ENCODE results near the gene PDAP1. TPM values are rescaled to one million over a fixed set of nuclear protein-coding genes. Genes with fewer than 3 reads are reported as not detected.

Gene PDAP1
- total RNA-seq, 1 experiment from 2014 or later = 180 TPM

- intact Hi-C loops (cut with micrococcal nuclease; ENCODE audit: unreplicated experiment) = no loop called here
These were observed 16.4 kb downstream of the PDAP1 start for GRCh38 chr7:99392046-99392445.

GRCh38 chr7:99390941-99391602 lies 17.3 kb downstream of the PDAP1 start:
- Histone ChIP-seq H3F3A (ENCODE audit: insufficient read depth, low read depth) (peaks cover 29% of the 10 kb centered on the region), H3K79me2 (ENCODE audit: low read depth) (no peaks in the 10 kb centered on the region), H3K4me1 (replicated peaks; ENCODE audit: insufficient read depth) (no peaks in the 10 kb centered on the region), H3K27me3 (ENCODE audit: insufficient read depth, low read depth) (no peaks in the 10 kb centered on the region), H3K4me2 (no peak overlapping the region), H3K27ac (no peak overlapping the region), H4K20me1 (ENCODE audit: insufficient read depth) (peaks cover 12% of the 10 kb centered on the region), H2AFZ (no peak overlapping the region), H3K9me2 (ENCODE audit: insufficient read depth) (no peaks in the 10 kb centered on the region), H3K9me3 (ENCODE audit: insufficient read depth, low read depth) (no peaks in the 10 kb centered on the region), H3K36me3 (ENCODE audit: low read depth) (peaks cover 9% of the 10 kb centered on the region; the same call in 1 of the 2 replicates), H3K4me3 (no peak overlapping the region)
- BruUV-seq (replicated peaks) = no TSS peak
- CTCF ChIA-PET = interaction anchor here (0.7 kb wide), 1 partner anchor 451 kb away, joined by 6 read pairs; no protein-coding TSS in a partner anchor
- POLR2A ChIA-PET (ENCODE audit: unreplicated experiment) = no interaction called here
- intact Hi-C loops (cut with micrococcal nuclease; ENCODE audit: unreplicated experiment) = no loop called here
- no peak for TF ChIP-seq EZH2 (IDR thresholded peaks at IDR 0.05; ENCODE audit: low read depth)
- TF ChIP-seq CTCF (conservative IDR thresholded peaks at IDR 0.05) = no peak
- no peak for DNase-seq

More at GRCh38 chr7:99392046-99392445, 16.4 kb downstream of the PDAP1 start:
- no peak overlapping the region for H2AFZ ChIP-seq
- H3K27ac ChIP-seq = no peak overlapping the region
- no peaks in the 10 kb centered on the region for H3K9me3 ChIP-seq (ENCODE audit: insufficient read depth, low read depth)
- peaks cover 13% of the 10 kb centered on the region; the same call in 1 of the 2 replicates for H3K36me3 ChIP-seq (ENCODE audit: low read depth)
- no peaks in the 10 kb centered on the region for H3K4me1 ChIP-seq (replicated peaks; ENCODE audit: insufficient read depth)
- BruUV-seq (replicated peaks) = no TSS peak
- ChIA-PET CTCF (no interaction called here), POLR2A (ENCODE audit: unreplicated experiment) (no interaction called here)
- peaks cover 29% of the 10 kb centered on the region for H3F3A ChIP-seq (ENCODE audit: insufficient read depth, low read depth)
- no peak for DNase-seq
- TF ChIP-seq CTCF (conservative IDR thresholded peaks at IDR 0.05) (no peak), EZH2 (IDR thresholded peaks at IDR 0.05; ENCODE audit: low read depth) (no peak)
- H3K4me2 ChIP-seq = no peak overlapping the region
- no peaks in the 10 kb centered on the region for H3K27me3 ChIP-seq (ENCODE audit: insufficient read depth, low read depth)
- H3K4me3 ChIP-seq = no peak overlapping the region
- H3K9me2 ChIP-seq (ENCODE audit: insufficient read depth) = no peaks in the 10 kb centered on the region
- no peaks in the 10 kb centered on the region for H3K79me2 ChIP-seq (ENCODE audit: low read depth)
- peaks cover 14% of the 10 kb centered on the region for H4K20me1 ChIP-seq (ENCODE audit: insufficient read depth)

- no TSS peak for BruUV-seq (replicated peaks)
- Histone ChIP-seq H3K36me3 (ENCODE audit: low read depth) (no peaks in the 10 kb centered on the region; the same call in 1 of the 2 replicates), H4K20me1 (ENCODE audit: insufficient read depth) (peaks cover under 1% of the 10 kb centered on the region; the same call in 1 of the 2 replicates), H2AFZ (no peak overlapping the region), H3F3A (ENCODE audit: insufficient read depth, low read depth) (peaks cover 18% of the 10 kb centered on the region), H3K4me3 (no peak overlapping the region), H3K4me2 (no peak overlapping the region), H3K4me1 (replicated peaks; ENCODE audit: insufficient read depth) (no peaks in the 10 kb centered on the region), H3K9me2 (ENCODE audit: insufficient read depth) (no peaks in the 10 kb centered on the region), H3K27ac (no peak overlapping the region), H3K9me3 (ENCODE audit: insufficient read depth, low read depth) (no peaks in the 10 kb centered on the region), H3K27me3 (ENCODE audit: insufficient read depth, low read depth) (no peaks in the 10 kb centered on the region), H3K79me2 (ENCODE audit: low read depth) (no peaks in the 10 kb centered on the region)
- POLR2A ChIA-PET (ENCODE audit: unreplicated experiment) = no interaction called here
- no peak for DNase-seq
- TF ChIP-seq CTCF (conservative IDR thresholded peaks at IDR 0.05) = no peak
- TF ChIP-seq EZH2 (IDR thresholded peaks at IDR 0.05; ENCODE audit: low read depth) = no peak
- CTCF ChIA-PET = no interaction called here
- intact Hi-C loops (cut with micrococcal nuclease; ENCODE audit: unreplicated experiment) = no loop called here
These were observed 18.6 kb downstream of the PDAP1 start for GRCh38 chr7:99389772-99390171.
